ENCODE measurements around the gene ROR1.

DNA sequence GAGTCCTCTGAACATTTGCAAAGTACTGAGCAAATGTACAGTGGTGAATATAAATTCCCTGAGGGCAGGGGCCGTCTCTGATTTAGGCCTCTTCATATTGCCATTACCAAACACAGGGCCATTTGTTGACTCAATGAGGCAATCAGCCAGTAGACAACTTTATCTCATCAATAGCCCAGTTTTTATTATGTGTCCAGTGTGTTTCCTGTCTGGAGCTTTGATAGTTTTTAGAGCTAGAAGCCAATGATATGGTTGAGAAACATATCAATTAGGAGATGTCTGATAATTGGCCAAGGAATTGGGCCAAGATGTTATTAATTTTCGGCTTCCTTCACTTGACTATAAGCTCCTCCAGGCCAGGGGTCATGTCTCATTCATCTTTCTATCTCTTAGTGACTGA, 163.0 kb downstream of the ROR1 start:
- TF ChIP-seq, protein P1, sequence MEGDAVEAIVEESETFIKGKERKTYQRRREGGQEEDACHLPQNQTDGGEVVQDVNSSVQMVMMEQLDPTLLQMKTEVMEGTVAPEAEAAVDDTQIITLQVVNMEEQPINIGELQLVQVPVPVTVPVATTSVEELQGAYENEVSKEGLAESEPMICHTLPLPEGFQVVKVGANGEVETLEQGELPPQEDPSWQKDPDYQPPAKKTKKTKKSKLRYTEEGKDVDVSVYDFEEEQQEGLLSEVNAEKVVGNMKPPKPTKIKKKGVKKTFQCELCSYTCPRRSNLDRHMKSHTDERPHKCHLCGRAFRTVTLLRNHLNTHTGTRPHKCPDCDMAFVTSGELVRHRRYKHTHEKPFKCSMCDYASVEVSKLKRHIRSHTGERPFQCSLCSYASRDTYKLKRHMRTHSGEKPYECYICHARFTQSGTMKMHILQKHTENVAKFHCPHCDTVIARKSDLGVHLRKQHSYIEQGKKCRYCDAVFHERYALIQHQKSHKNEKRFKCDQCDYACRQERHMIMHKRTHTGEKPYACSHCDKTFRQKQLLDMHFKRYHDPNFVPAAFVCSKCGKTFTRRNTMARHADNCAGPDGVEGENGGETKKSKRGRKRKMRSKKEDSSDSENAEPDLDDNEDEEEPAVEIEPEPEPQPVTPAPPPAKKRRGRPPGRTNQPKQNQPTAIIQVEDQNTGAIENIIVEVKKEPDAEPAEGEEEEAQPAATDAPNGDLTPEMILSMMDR (IDR thresholded peaks at IDR 0.05), result no peak
- TF ChIP-seq POLR2AphosphoS5 (IDR thresholded peaks at IDR 0.05) (no peak), EP300 (IDR thresholded peaks at IDR 0.05) (no peak), POLR2A (IDR thresholded peaks at IDR 0.05) (no peak)

All from suprapubic skin (tissue), 4 donors.